ENCODE results near the gene PSMD13.

DNA sequence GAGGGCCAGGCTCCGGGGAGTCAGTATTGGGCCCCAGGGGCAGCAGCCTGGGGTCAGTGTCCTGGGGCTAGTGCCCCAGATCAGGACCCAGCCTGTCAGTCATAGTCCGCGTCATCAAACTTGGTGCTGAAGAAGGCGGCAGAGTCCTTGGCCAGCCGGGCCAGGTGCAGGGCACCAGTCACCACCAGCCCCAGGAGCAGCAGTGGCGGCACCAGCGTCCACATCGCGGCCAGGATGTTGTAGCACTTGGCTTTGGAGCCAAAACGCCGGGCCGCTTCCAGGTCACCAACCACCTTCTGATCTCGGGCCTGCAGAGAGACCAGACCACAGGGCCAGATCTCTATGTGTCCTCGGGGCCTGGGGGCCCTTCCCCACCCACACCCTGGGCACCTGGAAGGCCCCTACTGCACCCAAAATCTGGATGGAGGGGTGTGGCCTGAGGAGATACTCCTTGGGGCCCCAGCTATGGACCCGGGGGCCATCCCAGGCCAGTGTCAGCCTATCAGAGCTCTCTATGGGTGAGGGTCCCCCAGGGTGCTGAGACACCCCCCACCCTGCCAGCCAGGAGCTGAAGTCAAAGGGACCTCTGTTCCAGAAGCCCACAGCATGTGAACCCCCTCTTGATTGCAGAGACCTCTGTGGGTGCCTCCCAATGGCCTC is 61.8 kb downstream of the PSMD13 start:
- no peak for TF ChIP-seq POLR2AphosphoS5 (IDR thresholded peaks at IDR 0.05)
- TF ChIP-seq, protein P1, sequence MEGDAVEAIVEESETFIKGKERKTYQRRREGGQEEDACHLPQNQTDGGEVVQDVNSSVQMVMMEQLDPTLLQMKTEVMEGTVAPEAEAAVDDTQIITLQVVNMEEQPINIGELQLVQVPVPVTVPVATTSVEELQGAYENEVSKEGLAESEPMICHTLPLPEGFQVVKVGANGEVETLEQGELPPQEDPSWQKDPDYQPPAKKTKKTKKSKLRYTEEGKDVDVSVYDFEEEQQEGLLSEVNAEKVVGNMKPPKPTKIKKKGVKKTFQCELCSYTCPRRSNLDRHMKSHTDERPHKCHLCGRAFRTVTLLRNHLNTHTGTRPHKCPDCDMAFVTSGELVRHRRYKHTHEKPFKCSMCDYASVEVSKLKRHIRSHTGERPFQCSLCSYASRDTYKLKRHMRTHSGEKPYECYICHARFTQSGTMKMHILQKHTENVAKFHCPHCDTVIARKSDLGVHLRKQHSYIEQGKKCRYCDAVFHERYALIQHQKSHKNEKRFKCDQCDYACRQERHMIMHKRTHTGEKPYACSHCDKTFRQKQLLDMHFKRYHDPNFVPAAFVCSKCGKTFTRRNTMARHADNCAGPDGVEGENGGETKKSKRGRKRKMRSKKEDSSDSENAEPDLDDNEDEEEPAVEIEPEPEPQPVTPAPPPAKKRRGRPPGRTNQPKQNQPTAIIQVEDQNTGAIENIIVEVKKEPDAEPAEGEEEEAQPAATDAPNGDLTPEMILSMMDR (IDR thresholded peaks at IDR 0.05), result no peak
- TF ChIP-seq POLR2A (IDR thresholded peaks at IDR 0.05), result peak in 1 of 4 donors; percentile 4
- TF ChIP-seq EP300 (IDR thresholded peaks at IDR 0.05), result no peak

All from upper lobe of left lung (tissue), 4 donors.